ENCODE results near the gene OR12D2.
"Not testable (repeated sequence)": the region's sequence is repeated elsewhere in the genome, so short reads cannot be mapped to it uniquely, and the experiment has no call there.

OR12D2 gene

GRCh38 chr6:29395331-29395730, at the start of gene OR12D2:
Gene OR12D2 (plus strand): TSS chr6:29395631. CDS start chr6:29396700, 1,069 bp downstream.
- DNase-seq: no peak
- in situ Hi-C loops (cut with HindIII; ENCODE audit: low pct_ligation_motif_present, low pct_unique_long_range_greater_than_20kb, low sequenced_read_pairs): no loop called here

- in situ Hi-C loops (cut with HindIII; ENCODE audit: low pct_ligation_motif_present, low pct_unique_long_range_greater_than_20kb, low sequenced_read_pairs); DNase-seq: not testable (repeated sequence)
These were observed 46.1 kb upstream of the OR12D2 start for GRCh38 chr6:29349348-29349747.

- no peak for DNase-seq
- in situ Hi-C loops (cut with HindIII; ENCODE audit: low pct_ligation_motif_present, low pct_unique_long_range_greater_than_20kb, low sequenced_read_pairs): no loop called here
These were observed 40.5 kb upstream of the OR12D2 start for GRCh38 chr6:29354980-29355379.

- in situ Hi-C loops (cut with HindIII; ENCODE audit: low pct_ligation_motif_present, low pct_unique_long_range_greater_than_20kb, low sequenced_read_pairs): no loop called here
These were observed 39.8 kb upstream of the OR12D2 start for GRCh38 chr6:29355603-29356002.

GRCh38 chr6:29368765-29369164, 26.7 kb upstream of the OR12D2 start, which contains the start of gene OR5V1:
Gene OR5V1 (minus strand): TSS chr6:29368865. CDS start chr6:29356195, 12,670 bp downstream.
- in situ Hi-C loops (cut with HindIII; ENCODE audit: low pct_ligation_motif_present, low pct_unique_long_range_greater_than_20kb, low sequenced_read_pairs): no loop called here
- DNase-seq: no peak

More at GRCh38 chr6:29355603-29356002, 39.8 kb upstream of the OR12D2 start:
- no peak for DNase-seq

GRCh38 chr6:29375191-29375590, 20.2 kb upstream of the OR12D2 start, which contains the start of gene OR12D3:
Gene OR12D3 (minus strand): TSS chr6:29375291. CDS start chr6:29375287, 4 bp downstream.
- in situ Hi-C loops (cut with HindIII; ENCODE audit: low pct_ligation_motif_present, low pct_unique_long_range_greater_than_20kb, low sequenced_read_pairs): no loop called here
- no peak for DNase-seq

- in situ Hi-C loops (cut with HindIII; ENCODE audit: low pct_ligation_motif_present, low pct_unique_long_range_greater_than_20kb, low sequenced_read_pairs): no loop called here
- peak; percentile 8 for DNase-seq
These were observed 19.4 kb upstream of the OR12D2 start for GRCh38 chr6:29376003-29376402.

GRCh38 chr6:29388533-29388932, 6.9 kb upstream of the OR12D2 start:
- in situ Hi-C loops (cut with HindIII; ENCODE audit: low pct_ligation_motif_present, low pct_unique_long_range_greater_than_20kb, low sequenced_read_pairs): no loop called here
- DNase-seq: no peak

- no peak for DNase-seq
- in situ Hi-C loops (cut with HindIII; ENCODE audit: low pct_ligation_motif_present, low pct_unique_long_range_greater_than_20kb, low sequenced_read_pairs): no loop called here
These were observed 4.1 kb downstream of the OR12D2 start for GRCh38 chr6:29399525-29399924.

- DNase-seq: no peak
- in situ Hi-C loops (cut with HindIII; ENCODE audit: low pct_ligation_motif_present, low pct_unique_long_range_greater_than_20kb, low sequenced_read_pairs): no loop called here
These were observed 8.4 kb downstream of the OR12D2 start for GRCh38 chr6:29403801-29404200.

- DNase-seq: peak; percentile 7
- in situ Hi-C loops (cut with HindIII; ENCODE audit: low pct_ligation_motif_present, low pct_unique_long_range_greater_than_20kb, low sequenced_read_pairs): no loop called here
These were observed 19.2 kb downstream of the OR12D2 start, which contains the start of gene OR12D1 for GRCh38 chr6:29414588-29414987. Gene OR12D1 (plus strand): TSS chr6:29414928.

GRCh38 chr6:29419516-29419915, 24.1 kb downstream of the OR12D2 start:
- no peak for DNase-seq
- in situ Hi-C loops (cut with HindIII; ENCODE audit: low pct_ligation_motif_present, low pct_unique_long_range_greater_than_20kb, low sequenced_read_pairs): no loop called here

GRCh38 chr6:29424168-29424567, 28.7 kb downstream of the OR12D2 start:
- DNase-seq: no peak
- in situ Hi-C loops (cut with HindIII; ENCODE audit: low pct_ligation_motif_present, low pct_unique_long_range_greater_than_20kb, low sequenced_read_pairs): no loop called here

- no peak for DNase-seq
- in situ Hi-C loops (cut with HindIII; ENCODE audit: low pct_ligation_motif_present, low pct_unique_long_range_greater_than_20kb, low sequenced_read_pairs): no loop called here
These were observed 29.1 kb downstream of the OR12D2 start for GRCh38 chr6:29424575-29424974.

- DNase-seq: no peak
- in situ Hi-C loops (cut with HindIII; ENCODE audit: low pct_ligation_motif_present, low pct_unique_long_range_greater_than_20kb, low sequenced_read_pairs): no loop called here
These were observed 29.6 kb downstream of the OR12D2 start for GRCh38 chr6:29425075-29425474.

GRCh38 chr6:29426654-29427053, 31.2 kb downstream of the OR12D2 start:
- in situ Hi-C loops (cut with HindIII; ENCODE audit: low pct_ligation_motif_present, low pct_unique_long_range_greater_than_20kb, low sequenced_read_pairs): no loop called here
- no peak for DNase-seq

- DNase-seq; in situ Hi-C loops (cut with HindIII; ENCODE audit: low pct_ligation_motif_present, low pct_unique_long_range_greater_than_20kb, low sequenced_read_pairs): not testable (repeated sequence)
These were observed 41.3 kb downstream of the OR12D2 start for GRCh38 chr6:29436730-29437129.

GRCh38 chr6:29439006-29439405, 43.6 kb downstream of the OR12D2 start, which contains the start of gene OR10C1:
Gene OR10C1 (plus strand): TSS chr6:29439306. CDS start chr6:29440016, 710 bp downstream.
- no peak for DNase-seq
- in situ Hi-C loops (cut with HindIII; ENCODE audit: low pct_ligation_motif_present, low pct_unique_long_range_greater_than_20kb, low sequenced_read_pairs): no loop called here

GRCh38 chr6:29442719-29443118, 47.3 kb downstream of the OR12D2 start:
- no peak for DNase-seq
- in situ Hi-C loops (cut with HindIII; ENCODE audit: low pct_ligation_motif_present, low pct_unique_long_range_greater_than_20kb, low sequenced_read_pairs): no loop called here

- in situ Hi-C loops (cut with HindIII; ENCODE audit: low pct_ligation_motif_present, low pct_unique_long_range_greater_than_20kb, low sequenced_read_pairs); DNase-seq: not testable (repeated sequence)
These were observed 48.6 kb downstream of the OR12D2 start for GRCh38 chr6:29444031-29444430.

All from ACHN (cell line).